ENCODE measurements around the gene NME3. TPM values are rescaled to one million over a fixed set of nuclear protein-coding genes. Genes with fewer than 3 reads are reported as not detected.

Gene NME3
- total and polyA plus RNA-seq, 2 of the 13 experiments (the other 11 are each of a cell fraction or from before 2014, with no cell fraction given): 10.4 to 15.9 TPM

- no peak; the same call in 2 of the 3 replicates for ATAC-seq
Measured at GRCh38 chr16:1809281-1809801, 38.0 kb upstream of the NME3 start.

More at GRCh38 chr16:1809281-1809801, 38.0 kb upstream of the NME3 start:
- in situ Hi-C loops (cut with HindIII; ENCODE audit: extremely low pct_ligation_motif_present, low pct_unique_long_range_greater_than_20kb): no loop called here
- H3K27me3 ChIP-seq (ENCODE audit: control insufficient read depth in 1 of 2, insufficient read depth in 2 of 2, low read length in 2 of 2): no peaks in the 10 kb centered on the region
- H2AFZ ChIP-seq (ENCODE audit: low read length): no peak overlapping the region
- H3K27ac ChIP-seq (ENCODE audit: extremely low read length, insufficient read depth, low read length): no peak overlapping the region
- peaks cover 10% of the 10 kb centered on the region for H3K4me1 ChIP-seq (ENCODE audit: insufficient read depth, low read length)
- ChIA-PET CTCF (ENCODE audit: low intra/inter-chr PET ratio, low total read pairs) (no interaction called here), POLR2A (no interaction called here)
- FAIRE-seq (no peak), DNase-seq (ENCODE audit: low spot score) (no peak)
- peaks cover 5% of the 10 kb centered on the region; the same call in 1 of the 2 replicates for H4K20me1 ChIP-seq (ENCODE audit: insufficient read depth, low read length)
- no peak overlapping the region for H3K4me2 ChIP-seq (ENCODE audit: low read depth, low read length)
- WGBS (ENCODE audit: low lambda C conversion rate): 83% methylated on average over 10 of the region's 28 CpGs
- peaks cover 11 to 26% of the 10 kb centered on the region in 2 experiments; a peak in 4 of 5 replicates for H3K36me3 ChIP-seq (replicated peaks in 1 of 2; ENCODE audit: control insufficient read depth in 1 of 2, insufficient read depth in 2 of 2, low read length in 2 of 2)
- H3K79me2 ChIP-seq (ENCODE audit: insufficient read depth, low read length): no peaks in the 10 kb centered on the region
- BruUV-seq (replicated peaks): no TSS peak
- H3K4me3 ChIP-seq (replicated peaks in 1 of 3; ENCODE audit: insufficient read depth in 1 of 3, low read depth in 2 of 3, low read length in 3 of 3): no peak overlapping the region
- no peaks in the 10 kb centered on the region for H3K9me3 ChIP-seq (ENCODE audit: low read length)
- intact Hi-C loops (cut with micrococcal nuclease; ENCODE audit: unreplicated experiment): no loop called here
- H3K9ac ChIP-seq (ENCODE audit: insufficient read depth, low read depth, low read length): no peak overlapping the region
- no peak for TF ChIP-seq BCL3 (CRISPR knock-in tag; IDR thresholded peaks at IDR 0.05)
- peak; percentile 58 for TF ChIP-seq AGO2 (optimal IDR thresholded peaks at IDR 0.05; ENCODE audit: low read depth, low read length)
- TF ChIP-seq, protein P1, sequence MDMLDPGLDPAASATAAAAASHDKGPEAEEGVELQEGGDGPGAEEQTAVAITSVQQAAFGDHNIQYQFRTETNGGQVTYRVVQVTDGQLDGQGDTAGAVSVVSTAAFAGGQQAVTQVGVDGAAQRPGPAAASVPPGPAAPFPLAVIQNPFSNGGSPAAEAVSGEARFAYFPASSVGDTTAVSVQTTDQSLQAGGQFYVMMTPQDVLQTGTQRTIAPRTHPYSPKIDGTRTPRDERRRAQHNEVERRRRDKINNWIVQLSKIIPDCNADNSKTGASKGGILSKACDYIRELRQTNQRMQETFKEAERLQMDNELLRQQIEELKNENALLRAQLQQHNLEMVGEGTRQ (IDR thresholded peaks at IDR 0.05; ENCODE audit: low read depth, low read length): no peak
- TF ChIP-seq, protein P1 (CRISPR knock-in tag; IDR thresholded peaks at IDR 0.05; ENCODE audit: borderline replicate concordance): no peak
- no peak for TF ChIP-seq ZNF407 (CRISPR knock-in tag; IDR thresholded peaks at IDR 0.05; ENCODE audit: not compliant biosample characterization)
- TF ChIP-seq TP53 (CRISPR knock-in tag; conservative IDR thresholded peaks at IDR 0.05): no peak
- no peak for TF ChIP-seq SAP130 (CRISPR knock-in tag; IDR thresholded peaks at IDR 0.05; ENCODE audit: low read depth)

All from HepG2 (cell line).